Peyer's patch (tissue), 4 donors: ENCODE results near the gene FUBP3. TPM values are rescaled to one million over a fixed set of nuclear protein-coding genes. Genes with fewer than 3 reads are reported as not detected.

ENCODE experiments used
- DNase-seq, 3 donors: peaks; one replicate each; pipeline ENCODE4 v3.0.0-alpha.2; 2017 to 2019
- H3K27ac ChIP-seq, 4 donors: fragments of 200-600 bp; sonication (generic); one replicate each; pipeline ENCODE4 v1.5.1; 2016 to 2019
- H3K27me3 ChIP-seq, 2 donors: fragments of 200-600 bp; sonication (generic); one replicate each; pipeline ENCODE4 v1.5.1; 2019
- H3K36me3 ChIP-seq, 3 donors: fragments of 200-600 bp; sonication (generic); one replicate each; pipeline ENCODE4 v1.5.1; 2016 to 2019
- H3K4me1 ChIP-seq, 4 donors: fragments of 200-600 bp; sonication (generic); one replicate each; pipeline ENCODE4 v1.5.1; 2016 to 2019
- H3K4me3 ChIP-seq, 4 donors: fragments of 200-600 bp; sonication (generic); 1 replicate in 3 of 4; 2 replicates in 1 of 4; pipeline ENCODE4 v1.5.1; 2016 to 2019; ENCODE audit warnings: mild to moderate bottlenecking in 1 of 4
- H3K9me3 ChIP-seq, 4 donors: fragments of 200-600 bp; sonication (generic); one replicate each; pipeline ENCODE4 v1.5.1; 2016 to 2019; ENCODE audit warnings: mild to moderate bottlenecking in 1 of 4
- POLR2A ChIP-seq, 2 donors: fragments of 450-650 bp; IDR thresholded peaks; one replicate each; pipeline ENCODE4 v1.5.1; 2017; ENCODE audit warnings: antibody characterized with exemption in 2 of 2, mild to moderate bottlenecking in 2 of 2, moderate library complexity in 2 of 2
- total RNA-seq, 4 donors: library from RNA; depleted of rRNA; stranded (reverse); fragments of >200 nt; gene quantifications; one replicate each; pipeline ENCODE4 v1.1.0, GENCODE V29; 2016
- TF ChIP-seq, protein P1 (sequence below), 6 experiments: fragments of 450-650 bp in 4 of 6; fragments of 200-600 bp in 2 of 6; sonication (generic) in 1 of 6; IDR thresholded peaks; one replicate each; pipeline ENCODE4 v1.5.1; 2017 to 2019; ENCODE audit warnings: antibody characterized with exemption in 6 of 6, mild to moderate bottlenecking in 3 of 6, moderate library complexity in 1 of 6

FUBP3 gene
- total RNA-seq, 4 donors from 2014 or later, result 27.3 to 57.8 (median 31.8) TPM

DNA sequence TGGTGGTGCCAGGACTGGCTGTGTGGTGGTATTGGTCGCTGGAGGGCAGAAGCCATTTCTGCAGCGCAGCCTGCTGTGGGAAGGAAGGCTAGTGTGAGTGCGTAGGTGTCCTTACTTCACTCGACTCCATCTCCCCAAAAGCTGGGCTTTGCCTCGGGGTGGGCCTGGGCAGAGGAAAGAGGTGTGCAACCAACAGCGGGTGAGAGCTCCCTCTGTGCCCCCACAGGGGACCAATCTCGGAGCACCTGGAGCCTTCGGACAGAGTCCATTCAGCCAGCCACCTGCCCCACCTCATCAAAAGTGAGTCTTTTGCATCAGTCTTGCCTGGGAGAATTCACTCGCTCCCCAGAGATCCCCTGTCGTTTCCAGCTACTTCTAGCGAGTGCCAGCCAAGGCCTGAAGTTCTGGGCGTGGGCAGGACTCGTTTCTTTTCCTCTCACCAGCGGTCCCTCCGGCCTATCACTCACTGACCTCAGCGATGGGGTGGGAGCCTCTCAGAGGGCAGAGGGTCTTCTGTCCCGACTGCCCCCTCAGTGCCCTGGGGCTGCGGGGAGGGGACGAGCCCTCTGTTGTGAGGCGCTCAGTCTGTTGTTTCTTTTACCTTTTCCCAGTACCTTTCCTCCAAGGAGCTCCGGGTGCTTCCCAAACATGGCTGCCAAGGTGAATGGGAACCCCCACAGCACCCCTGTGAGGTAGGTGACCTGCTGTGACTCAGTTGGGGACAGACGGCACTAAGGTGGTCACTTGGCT is 52.1 kb downstream of the FUBP3 start:
- Histone ChIP-seq H3K27me3 (no peaks in the 10 kb centered on the region), H3K4me3 (no peak overlapping the region), H3K9me3 (no peaks in the 10 kb centered on the region), H3K27ac (no peak overlapping the region), H3K36me3 (peaks cover 0 to 100% (median 0%) of the 10 kb centered on the region in 3 donors), H3K4me1 (no peaks in the 10 kb centered on the region)
- no peak for DNase-seq
- TF ChIP-seq, protein P1, sequence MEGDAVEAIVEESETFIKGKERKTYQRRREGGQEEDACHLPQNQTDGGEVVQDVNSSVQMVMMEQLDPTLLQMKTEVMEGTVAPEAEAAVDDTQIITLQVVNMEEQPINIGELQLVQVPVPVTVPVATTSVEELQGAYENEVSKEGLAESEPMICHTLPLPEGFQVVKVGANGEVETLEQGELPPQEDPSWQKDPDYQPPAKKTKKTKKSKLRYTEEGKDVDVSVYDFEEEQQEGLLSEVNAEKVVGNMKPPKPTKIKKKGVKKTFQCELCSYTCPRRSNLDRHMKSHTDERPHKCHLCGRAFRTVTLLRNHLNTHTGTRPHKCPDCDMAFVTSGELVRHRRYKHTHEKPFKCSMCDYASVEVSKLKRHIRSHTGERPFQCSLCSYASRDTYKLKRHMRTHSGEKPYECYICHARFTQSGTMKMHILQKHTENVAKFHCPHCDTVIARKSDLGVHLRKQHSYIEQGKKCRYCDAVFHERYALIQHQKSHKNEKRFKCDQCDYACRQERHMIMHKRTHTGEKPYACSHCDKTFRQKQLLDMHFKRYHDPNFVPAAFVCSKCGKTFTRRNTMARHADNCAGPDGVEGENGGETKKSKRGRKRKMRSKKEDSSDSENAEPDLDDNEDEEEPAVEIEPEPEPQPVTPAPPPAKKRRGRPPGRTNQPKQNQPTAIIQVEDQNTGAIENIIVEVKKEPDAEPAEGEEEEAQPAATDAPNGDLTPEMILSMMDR (IDR thresholded peaks at IDR 0.05), result no peak
- no peak for TF ChIP-seq POLR2A (IDR thresholded peaks at IDR 0.05)

DNA sequence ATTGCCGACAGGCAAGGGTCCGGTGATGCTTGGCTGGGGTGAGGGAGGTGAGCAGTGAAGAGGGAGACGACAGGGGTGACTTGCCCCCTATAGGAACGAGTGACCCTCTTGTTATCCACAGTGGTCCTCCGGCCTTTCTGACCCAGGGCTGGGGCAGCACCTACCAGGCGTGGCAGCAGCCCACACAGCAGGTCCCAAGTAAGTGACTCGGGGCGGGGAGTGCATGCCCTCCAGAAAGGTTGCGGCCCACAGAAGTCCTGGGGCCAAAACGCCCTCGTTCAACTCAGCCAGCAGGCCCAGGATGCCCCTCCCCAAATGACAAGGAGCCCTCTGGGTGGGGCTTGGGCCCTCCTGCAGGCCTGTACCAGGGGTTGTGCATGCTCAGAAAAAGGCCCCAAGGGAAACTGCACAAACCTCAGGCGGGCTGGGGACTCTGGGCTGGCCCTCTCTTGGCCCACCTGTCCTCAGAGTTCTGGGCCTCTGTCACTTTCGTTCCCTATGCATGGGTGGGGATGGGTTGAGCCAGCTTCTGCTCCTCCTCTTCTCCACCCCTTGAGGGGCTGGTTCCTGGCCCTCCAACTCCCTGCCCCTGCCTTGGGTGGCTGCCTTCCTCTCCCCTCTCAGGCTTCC is 52.8 kb downstream of the FUBP3 start:
- TF ChIP-seq, protein P1 (IDR thresholded peaks at IDR 0.05), result no peak
- TF ChIP-seq POLR2A (IDR thresholded peaks at IDR 0.05), result no peak
- no peaks in the 10 kb centered on the region for H3K4me1 ChIP-seq
- H3K4me3 ChIP-seq, result no peak overlapping the region
- H3K27ac ChIP-seq, result no peak overlapping the region
- peaks cover 0 to 100% (median 0%) of the 10 kb centered on the region in 3 donors for H3K36me3 ChIP-seq
- H3K27me3 ChIP-seq, result no peaks in the 10 kb centered on the region
- DNase-seq, result no peak
- no peaks in the 10 kb centered on the region for H3K9me3 ChIP-seq

DNA sequence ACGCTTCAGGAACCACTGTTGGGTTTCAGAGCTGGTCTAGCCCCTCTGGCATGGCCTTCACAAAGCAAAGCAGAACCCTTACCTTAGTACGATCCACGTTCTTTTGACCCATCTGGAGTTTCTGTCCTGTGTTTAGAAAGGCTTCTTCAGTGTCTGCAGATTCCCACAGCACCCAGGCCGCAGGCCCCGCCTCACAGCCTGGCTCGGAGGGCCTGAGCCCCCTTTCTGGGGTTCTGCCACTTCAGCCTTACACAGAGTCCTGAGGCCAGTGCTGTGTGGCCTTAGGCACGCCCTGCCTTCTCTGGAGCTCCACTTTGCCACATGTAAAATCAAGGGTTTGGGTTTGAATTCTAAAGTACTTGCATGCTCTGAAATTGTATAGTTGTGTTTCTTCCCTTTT is 53.5 kb downstream of the FUBP3 start:
- Histone ChIP-seq H3K27ac (no peak overlapping the region), H3K27me3 (no peaks in the 10 kb centered on the region), H3K4me3 (no peak overlapping the region), H3K9me3 (no peaks in the 10 kb centered on the region), H3K36me3 (peaks cover 0 to 97% (median 0%) of the 10 kb centered on the region in 3 donors), H3K4me1 (no peaks in the 10 kb centered on the region)
- no peak for TF ChIP-seq POLR2A (IDR thresholded peaks at IDR 0.05)
- TF ChIP-seq, protein P1 (IDR thresholded peaks at IDR 0.05), result no peak
- no peak for DNase-seq

DNA sequence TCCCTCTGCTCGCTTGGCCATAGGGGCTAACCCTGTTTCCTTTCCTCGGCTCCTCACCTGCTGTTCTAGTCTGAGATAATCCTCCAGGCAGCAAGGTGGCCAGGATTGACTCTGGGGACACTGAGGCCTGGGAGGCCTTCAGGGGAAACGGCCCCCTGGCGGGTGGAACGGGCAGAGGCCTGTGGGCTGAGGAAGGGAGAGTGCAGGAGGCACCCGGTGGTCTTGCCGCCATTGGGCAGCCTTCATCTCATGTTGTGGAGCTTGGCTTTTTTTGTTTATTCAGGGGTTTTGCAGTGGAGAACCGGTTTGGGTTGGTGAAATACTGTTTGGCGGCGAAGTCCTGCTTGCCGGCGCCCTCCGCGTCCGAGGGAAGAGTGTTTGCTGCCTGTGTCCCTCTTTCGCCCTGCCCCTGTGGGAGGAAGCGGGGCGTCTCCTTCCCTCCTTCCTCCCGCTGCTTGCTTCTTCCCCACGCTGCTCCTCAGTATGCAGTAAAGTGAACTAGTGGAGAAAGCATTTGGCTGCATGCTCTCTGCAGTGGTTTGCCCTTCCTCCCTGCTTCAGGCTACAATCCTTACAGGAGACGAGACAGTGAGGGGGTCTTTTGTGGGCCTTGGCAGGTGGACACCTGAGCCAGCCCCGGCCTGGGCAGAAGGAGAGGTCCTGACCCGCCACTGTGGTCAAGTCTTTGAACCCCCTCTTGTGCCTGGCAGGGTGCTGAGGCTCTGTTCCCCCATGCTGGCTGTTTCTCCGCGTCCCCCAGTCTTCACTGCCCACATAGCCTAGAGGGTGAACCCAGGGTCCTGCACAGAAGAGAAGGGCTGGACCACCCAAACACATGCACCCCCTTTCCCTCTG is 54.2 kb downstream of the FUBP3 start:
- no peak for DNase-seq
- no peaks in the 10 kb centered on the region for H3K27me3 ChIP-seq
- no peaks in the 10 kb centered on the region for H3K9me3 ChIP-seq
- peaks cover 0 to 93% (median 0%) of the 10 kb centered on the region in 3 donors for H3K36me3 ChIP-seq
- H3K27ac ChIP-seq, result no peak overlapping the region
- TF ChIP-seq POLR2A (IDR thresholded peaks at IDR 0.05), result no peak
- TF ChIP-seq, protein P1 (IDR thresholded peaks at IDR 0.05), result no peak
- H3K4me3 ChIP-seq, result no peak overlapping the region
- no peaks in the 10 kb centered on the region for H3K4me1 ChIP-seq

DNA sequence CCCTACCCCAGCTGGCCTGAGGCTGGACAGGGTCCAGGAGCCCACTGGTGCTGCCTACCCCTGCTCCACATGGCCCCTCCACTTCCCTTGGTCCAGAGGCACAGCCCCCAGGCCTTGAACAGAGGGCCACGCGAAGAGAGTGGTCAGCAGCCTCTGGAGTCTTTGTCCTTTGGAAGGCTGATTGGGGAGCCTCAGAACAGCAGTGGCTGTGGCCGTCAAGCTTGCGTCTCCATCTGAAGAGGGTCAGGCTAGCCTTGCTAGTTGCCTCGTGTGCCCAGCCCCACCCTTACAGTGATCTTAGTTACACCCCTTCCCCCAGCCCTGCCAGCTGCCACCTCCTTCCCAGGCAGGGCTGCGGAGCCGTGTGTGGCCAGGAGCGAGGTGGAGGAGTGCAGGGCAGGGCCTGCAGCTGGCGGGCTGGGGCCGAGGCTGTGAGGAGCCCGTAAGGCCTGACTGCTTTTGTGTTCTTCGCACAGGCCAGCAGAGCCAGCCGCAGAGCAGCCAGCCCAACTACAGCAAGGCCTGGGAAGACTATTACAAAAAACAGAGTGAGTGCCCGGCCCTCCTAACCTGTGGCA is 54.9 kb downstream of the FUBP3 start:
- H3K27me3 ChIP-seq, result no peaks in the 10 kb centered on the region
- H3K36me3 ChIP-seq, result peaks cover 0 to 89% (median 0%) of the 10 kb centered on the region in 3 donors
- no peak overlapping the region for H3K4me3 ChIP-seq
- H3K4me1 ChIP-seq, result no peaks in the 10 kb centered on the region
- DNase-seq, result no peak
- no peaks in the 10 kb centered on the region for H3K9me3 ChIP-seq
- no peak for TF ChIP-seq POLR2A (IDR thresholded peaks at IDR 0.05)
- TF ChIP-seq, protein P1 (IDR thresholded peaks at IDR 0.05), result no peak
- no peak overlapping the region for H3K27ac ChIP-seq
